Neural crest cell (in vitro differentiated cells): ENCODE measurements around the gene TM4SF5. TPM values are rescaled to one million over a fixed set of nuclear protein-coding genes. Genes with fewer than 3 reads are reported as not detected.

Source experiments
- DNase-seq: peaks from one replicate; pipeline ENCODE4 v3.0.0; 2021; ENCODE audit warnings: low read depth, mixed read lengths, low spot score
- H3K27ac Mint-ChIP-seq: one replicate; pipeline ENCODE4 v1.8.0; 2021; ENCODE audit warnings: mild to moderate bottlenecking, mixed read lengths; ENCODE audit not compliant: unreplicated experiment
- H3K27me3 Mint-ChIP-seq: 2 replicates; pipeline ENCODE4 v1.8.0; 2021; ENCODE audit warnings: low read depth, mild to moderate bottlenecking, mixed read lengths
- H3K36me3 Mint-ChIP-seq: 2 replicates; pipeline ENCODE4 v1.8.0; 2021; ENCODE audit warnings: low read depth, mild to moderate bottlenecking, mixed read lengths
- H3K4me1 Mint-ChIP-seq: 2 replicates; pipeline ENCODE4 v1.8.0; 2021; ENCODE audit warnings: mixed read lengths
- H3K4me3 Mint-ChIP-seq: one replicate; pipeline ENCODE4 v1.8.0; 2021; ENCODE audit warnings: mild to moderate bottlenecking, mixed read lengths
- H3K9me3 Mint-ChIP-seq: 2 replicates; pipeline ENCODE4 v1.8.0; 2021; ENCODE audit warnings: mixed read lengths
- CTCF ChIP-seq: fragments of 200-600 bp; sonication (generic); conservative IDR thresholded peaks from 2 replicates; pipeline ENCODE4 v1.5.0; 2021; ENCODE audit warnings: antibody characterized with exemption, mild to moderate bottlenecking
- total RNA-seq: library from RNA; stranded (reverse); gene quantifications from 2 replicates; pipeline ENCODE4 v1.2.1, GENCODE V29; 2021

TM4SF5 gene
- total RNA-seq, 1 donor from 2014 or later = not detected

- DNase-seq = no peak
- Mint-ChIP-seq H3K36me3 (no peaks in the 10 kb centered on the region), H3K9me3 (no peaks in the 10 kb centered on the region), H3K27me3 (peaks cover 32% of the 10 kb centered on the region), H3K27ac (no peak overlapping the region), H3K4me1 (no peaks in the 10 kb centered on the region), H3K4me3 (no peak overlapping the region)
- TF ChIP-seq CTCF = no peak
Observed at GRCh38 chr17:4777969-4778760, 6.5 kb downstream of the TM4SF5 start.

- TF ChIP-seq CTCF = no peak
- H3K36me3 Mint-ChIP-seq = no peaks in the 10 kb centered on the region
- no peaks in the 10 kb centered on the region for H3K4me1 Mint-ChIP-seq
- no peak overlapping the region for H3K4me3 Mint-ChIP-seq
- no peak overlapping the region for H3K27ac Mint-ChIP-seq
- H3K27me3 Mint-ChIP-seq = peaks cover 28% of the 10 kb centered on the region
- H3K9me3 Mint-ChIP-seq = no peaks in the 10 kb centered on the region
- no peak for DNase-seq
Observed at GRCh38 chr17:4780325-4780955, 8.8 kb downstream of the TM4SF5 start.

- Mint-ChIP-seq H3K27ac (no peak overlapping the region), H3K36me3 (no peaks in the 10 kb centered on the region), H3K9me3 (no peaks in the 10 kb centered on the region), H3K27me3 (peaks cover 40% of the 10 kb centered on the region), H3K4me1 (no peaks in the 10 kb centered on the region), H3K4me3 (no peak overlapping the region)
- no peak for DNase-seq
- TF ChIP-seq CTCF = no peak
Observed at GRCh38 chr17:4782652-4783051, 11.0 kb downstream of the TM4SF5 start.

- Mint-ChIP-seq H3K27me3 (peaks cover 41% of the 10 kb centered on the region), H3K4me1 (peaks cover 14% of the 10 kb centered on the region), H3K27ac (no peak overlapping the region), H3K4me3 (no peak overlapping the region), H3K9me3 (no peaks in the 10 kb centered on the region), H3K36me3 (no peaks in the 10 kb centered on the region)
- TF ChIP-seq CTCF = no peak
- no peak for DNase-seq
Observed at GRCh38 chr17:4785311-4786105, 13.8 kb downstream of the TM4SF5 start.

- no peak within 1 kb of the TSS for H3K27ac Mint-ChIP-seq
- H3K9me3 Mint-ChIP-seq = no peaks in the 10 kb centered on the region
- peak within 1 kb of the TSS; percentile 85 for H3K4me3 Mint-ChIP-seq
- peaks cover 17% of the 10 kb centered on the region for H3K4me1 Mint-ChIP-seq
- no peak for DNase-seq
- H3K27me3 Mint-ChIP-seq = peaks cover 38% of the 10 kb centered on the region
- no peaks in the 10 kb centered on the region for H3K36me3 Mint-ChIP-seq
- no peak for TF ChIP-seq CTCF
Observed at GRCh38 chr17:4786106-4786511, 14.4 kb downstream of the TM4SF5 start, which contains the start of gene VMO1. TSS of gene VMO1 (minus strand) at chr17:4786364. CDS start at chr17:4786352, 12 bp downstream.
